WTC11 (cell line): ENCODE measurements around the gene TOM1. TPM values are rescaled to one million over a fixed set of nuclear protein-coding genes. Genes with fewer than 3 reads are reported as not detected.

ENCODE experiments used
- ATAC-seq: fragments of 200-7000 bp; cut with Tn5 transposase; 2 replicates; pipeline ENCODE4 v1.10.0; 2021; ENCODE audit warnings: mild to moderate bottlenecking, moderate library complexity
- CTCF ChIA-PET: fragments of 300-600 bp; sonication (Branson Sonifier 250); formaldehyde crosslinking; loops from one replicate; lab custom pipeline; 2021; ENCODE audit warnings: antibody characterized with exemption; lab: Charles Lee
- POLR2A ChIA-PET: fragments of 350-600 bp; sonication (Branson Sonifier 250); formaldehyde crosslinking; loops from one replicate; lab custom pipeline; 2021; ENCODE audit warnings: antibody characterized with exemption; lab: Charles Lee
- DNase-seq: peaks from one replicate; pipeline ENCODE4 v3.0.0; 2021; ENCODE audit warnings: low spot score
- H3K27ac Mint-ChIP-seq: 2 replicates; pipeline ENCODE4 v1.8.0; 2021; ENCODE audit warnings: mixed read lengths
- H3K27me3 Mint-ChIP-seq: 2 replicates; pipeline ENCODE4 v1.8.0; 2021; ENCODE audit warnings: low read depth, mild to moderate bottlenecking, moderate library complexity, mixed read lengths
- H3K36me3 Mint-ChIP-seq: 2 replicates; pipeline ENCODE4 v1.8.0; 2021; ENCODE audit warnings: mixed read lengths
- H3K4me1 Mint-ChIP-seq: 2 replicates; pipeline ENCODE4 v1.8.0; 2022; ENCODE audit warnings: mixed read lengths
- H3K4me3 Mint-ChIP-seq: 2 replicates; pipeline ENCODE4 v1.8.0; 2021; ENCODE audit warnings: mild to moderate bottlenecking, moderate library complexity, mixed read lengths
- H3K9me3 Mint-ChIP-seq: 2 replicates; pipeline ENCODE4 v1.8.0; 2021; ENCODE audit warnings: mixed read lengths
- CBFB ChIP-seq: sonication (generic); formaldehyde crosslinking; IDR thresholded peaks from 2 replicates; pipeline ENCODE4 v1.8.1; 2022; ENCODE audit warnings: mild to moderate bottlenecking, low read depth, missing genetic modification reagents
- CREM ChIP-seq: sonication (generic); formaldehyde crosslinking; IDR thresholded peaks from 2 replicates; pipeline ENCODE4 v1.8.1; 2022; ENCODE audit warnings: mild to moderate bottlenecking, missing genetic modification reagents, moderate library complexity
- ESRRA ChIP-seq: sonication (generic); formaldehyde crosslinking; IDR thresholded peaks from 2 replicates; pipeline ENCODE4 v1.8.1; 2022; ENCODE audit warnings: mild to moderate bottlenecking, missing genetic modification reagents, borderline replicate concordance
- GABPB1 ChIP-seq: sonication (generic); formaldehyde crosslinking; IDR thresholded peaks from 2 replicates; pipeline ENCODE4 v1.8.1; 2023; ENCODE audit warnings: mild to moderate bottlenecking, missing genetic modification reagents
- HMGA2 ChIP-seq: fragments of 250-450 bp; sonication (Bioruptor Pico); IDR thresholded peaks from 2 replicates; pipeline ENCODE4 v1.4.0; 2021; ENCODE audit warnings: mild to moderate bottlenecking, moderate library complexity
- MXD4 ChIP-seq: fragments of 250-450 bp; sonication (Bioruptor Pico); IDR thresholded peaks from 2 replicates; pipeline ENCODE4 v1.8.0; 2021; ENCODE audit warnings: mild to moderate bottlenecking, moderate library complexity, borderline replicate concordance
- NFATC4 ChIP-seq: fragments of 250-450 bp; sonication (Bioruptor Pico); IDR thresholded peaks from 2 replicates; pipeline ENCODE4 v1.9.0; 2021; ENCODE audit warnings: mild to moderate bottlenecking
- NR1H2 ChIP-seq: sonication (generic); formaldehyde crosslinking; IDR thresholded peaks from 2 replicates; pipeline ENCODE4 v1.9.0; 2021; ENCODE audit warnings: mild to moderate bottlenecking, moderate library complexity, missing genetic modification reagents
- NR2C2 ChIP-seq: sonication (generic); formaldehyde crosslinking; IDR thresholded peaks from 2 replicates; pipeline ENCODE4 v1.8.0; 2022; ENCODE audit warnings: mild to moderate bottlenecking, missing genetic modification reagents
- NR3C1 ChIP-seq: sonication (generic); formaldehyde crosslinking; conservative IDR thresholded peaks from 2 replicates; pipeline ENCODE4 v1.8.1; 2023; ENCODE audit warnings: low read depth, mild to moderate bottlenecking, missing genetic modification reagents
- PRRX2 ChIP-seq: fragments of 250-450 bp; sonication (Bioruptor Pico); IDR thresholded peaks from 2 replicates; pipeline ENCODE4 v1.8.0; 2021; ENCODE audit warnings: mild to moderate bottlenecking
- SMAD3 ChIP-seq: sonication (generic); formaldehyde crosslinking; IDR thresholded peaks from 2 replicates; pipeline ENCODE4 v1.8.0; 2022; ENCODE audit warnings: missing genetic modification reagents, mild to moderate bottlenecking, borderline replicate concordance
- SMAD4 ChIP-seq: sonication (generic); formaldehyde crosslinking; IDR thresholded peaks from 2 replicates; pipeline ENCODE4 v1.8.0; 2022; ENCODE audit warnings: mild to moderate bottlenecking, missing genetic modification reagents
- ZBTB21 ChIP-seq: sonication (generic); formaldehyde crosslinking; IDR thresholded peaks from 2 replicates; pipeline ENCODE4 v1.8.1; 2023; ENCODE audit warnings: mild to moderate bottlenecking, missing genetic modification reagents, borderline replicate concordance
- ZNF219 ChIP-seq: sonication (generic); formaldehyde crosslinking; IDR thresholded peaks from 2 replicates; pipeline ENCODE4 v1.8.0; 2023; ENCODE audit warnings: missing genetic modification reagents, mild to moderate bottlenecking, borderline replicate concordance
- ZNF671 ChIP-seq: fragments of 250-450 bp; sonication (Bioruptor Pico); IDR thresholded peaks from 2 replicates; pipeline ENCODE4 v1.8.0; 2021; ENCODE audit warnings: mild to moderate bottlenecking
- total RNA-seq: library from RNA; stranded (reverse); gene quantifications from 3 replicates; pipeline ENCODE4 v1.2.3, GENCODE V29; 2021
- TF ChIP-seq, protein P1 (sequence below): fragments of 250-450 bp; sonication (Bioruptor Pico); IDR thresholded peaks from 2 replicates; pipeline ENCODE4 v1.9.0; 2021; ENCODE audit warnings: mild to moderate bottlenecking, borderline replicate concordance
- TF ChIP-seq, protein P2 (sequence below): sonication (generic); formaldehyde crosslinking; IDR thresholded peaks from 2 replicates; pipeline ENCODE4 v1.8.1; 2023; ENCODE audit warnings: mild to moderate bottlenecking, missing genetic modification reagents
- TF ChIP-seq, protein P3 (sequence below): sonication (generic); formaldehyde crosslinking; IDR thresholded peaks from 2 replicates; pipeline ENCODE4 v1.8.0; 2022; ENCODE audit warnings: mild to moderate bottlenecking, missing genetic modification reagents
- TF ChIP-seq, protein P4 (sequence below): sonication (generic); formaldehyde crosslinking; IDR thresholded peaks from 2 replicates; pipeline ENCODE4 v1.8.1; 2023; ENCODE audit warnings: mild to moderate bottlenecking, missing genetic modification reagents, moderate library complexity
- TF ChIP-seq, protein P5 (sequence below): fragments of 250-450 bp; sonication (Bioruptor Pico); IDR thresholded peaks from 2 replicates; pipeline ENCODE4 v1.9.0; 2021; ENCODE audit warnings: mild to moderate bottlenecking
- TF ChIP-seq, protein P6 (sequence below): sonication (generic); formaldehyde crosslinking; IDR thresholded peaks from 2 replicates; pipeline ENCODE4 v1.8.1; 2023; ENCODE audit warnings: mild to moderate bottlenecking, missing genetic modification reagents, moderate library complexity
- TF ChIP-seq, protein P7 (sequence below): sonication (generic); formaldehyde crosslinking; IDR thresholded peaks from 2 replicates; pipeline ENCODE4 v1.8.0; 2022; ENCODE audit warnings: mild to moderate bottlenecking, missing genetic modification reagents

The TOM1 gene
- total RNA-seq, 1 experiment from 2014 or later: 23.5 TPM

DNA sequence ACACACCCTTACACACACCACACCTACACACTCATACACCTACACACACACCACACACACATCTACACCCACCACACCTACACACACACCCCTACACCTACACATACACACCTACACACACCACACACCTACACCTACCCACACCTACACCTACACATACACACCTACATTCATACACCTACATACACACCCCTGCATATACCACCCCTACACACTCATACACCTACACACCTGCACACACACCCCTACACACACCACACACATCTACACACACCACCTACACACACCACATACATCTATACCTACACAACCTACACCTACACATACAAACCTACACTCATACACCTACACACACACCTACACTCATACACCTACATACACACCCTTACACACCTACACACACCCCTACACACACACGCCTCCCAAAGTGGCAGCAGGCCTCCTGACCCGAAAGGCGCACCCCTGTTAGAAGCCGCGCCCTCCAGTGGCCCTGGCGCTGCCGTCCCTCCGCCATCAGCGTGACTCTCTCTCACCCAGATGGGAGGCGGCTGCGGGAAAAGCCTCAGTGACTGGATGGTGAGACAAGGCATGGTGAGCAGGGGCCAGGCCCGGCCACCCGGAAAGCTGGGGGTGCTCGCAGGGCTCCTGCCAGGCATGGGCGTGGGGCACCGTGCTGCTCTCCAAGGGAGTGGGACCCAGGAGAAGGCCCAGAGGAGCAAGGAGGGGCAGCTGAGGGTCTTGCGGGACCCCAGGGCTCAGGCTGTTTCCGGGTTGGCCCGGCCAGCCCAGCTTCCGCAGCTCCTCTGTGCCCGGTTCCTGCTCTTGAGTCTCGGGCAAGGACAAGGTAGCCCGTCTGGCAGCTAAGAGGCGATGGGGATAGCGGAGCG, 44.2 kb downstream of the TOM1 start:
- Mint-ChIP-seq H3K4me1 (no peaks in the 10 kb centered on the region), H3K27me3 (no peaks in the 10 kb centered on the region), H3K4me3 (no peak overlapping the region), H3K9me3 (no peaks in the 10 kb centered on the region), H3K36me3 (peaks cover 2% of the 10 kb centered on the region; the same call in 1 of the 2 replicates), H3K27ac (no peak overlapping the region)
- no peak for DNase-seq
- ATAC-seq: no peak
- ChIA-PET CTCF (no interaction called here), POLR2A (no interaction called here)
- no peak for TF ChIP-seq GABPB1 (CRISPR knock-in tag)
- TF ChIP-seq, protein P1, sequence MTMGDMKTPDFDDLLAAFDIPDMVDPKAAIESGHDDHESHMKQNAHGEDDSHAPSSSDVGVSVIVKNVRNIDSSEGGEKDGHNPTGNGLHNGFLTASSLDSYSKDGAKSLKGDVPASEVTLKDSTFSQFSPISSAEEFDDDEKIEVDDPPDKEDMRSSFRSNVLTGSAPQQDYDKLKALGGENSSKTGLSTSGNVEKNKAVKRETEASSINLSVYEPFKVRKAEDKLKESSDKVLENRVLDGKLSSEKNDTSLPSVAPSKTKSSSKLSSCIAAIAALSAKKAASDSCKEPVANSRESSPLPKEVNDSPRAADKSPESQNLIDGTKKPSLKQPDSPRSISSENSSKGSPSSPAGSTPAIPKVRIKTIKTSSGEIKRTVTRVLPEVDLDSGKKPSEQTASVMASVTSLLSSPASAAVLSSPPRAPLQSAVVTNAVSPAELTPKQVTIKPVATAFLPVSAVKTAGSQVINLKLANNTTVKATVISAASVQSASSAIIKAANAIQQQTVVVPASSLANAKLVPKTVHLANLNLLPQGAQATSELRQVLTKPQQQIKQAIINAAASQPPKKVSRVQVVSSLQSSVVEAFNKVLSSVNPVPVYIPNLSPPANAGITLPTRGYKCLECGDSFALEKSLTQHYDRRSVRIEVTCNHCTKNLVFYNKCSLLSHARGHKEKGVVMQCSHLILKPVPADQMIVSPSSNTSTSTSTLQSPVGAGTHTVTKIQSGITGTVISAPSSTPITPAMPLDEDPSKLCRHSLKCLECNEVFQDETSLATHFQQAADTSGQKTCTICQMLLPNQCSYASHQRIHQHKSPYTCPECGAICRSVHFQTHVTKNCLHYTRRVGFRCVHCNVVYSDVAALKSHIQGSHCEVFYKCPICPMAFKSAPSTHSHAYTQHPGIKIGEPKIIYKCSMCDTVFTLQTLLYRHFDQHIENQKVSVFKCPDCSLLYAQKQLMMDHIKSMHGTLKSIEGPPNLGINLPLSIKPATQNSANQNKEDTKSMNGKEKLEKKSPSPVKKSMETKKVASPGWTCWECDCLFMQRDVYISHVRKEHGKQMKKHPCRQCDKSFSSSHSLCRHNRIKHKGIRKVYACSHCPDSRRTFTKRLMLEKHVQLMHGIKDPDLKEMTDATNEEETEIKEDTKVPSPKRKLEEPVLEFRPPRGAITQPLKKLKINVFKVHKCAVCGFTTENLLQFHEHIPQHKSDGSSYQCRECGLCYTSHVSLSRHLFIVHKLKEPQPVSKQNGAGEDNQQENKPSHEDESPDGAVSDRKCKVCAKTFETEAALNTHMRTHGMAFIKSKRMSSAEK (CRISPR knock-in tag): no peak
- TF ChIP-seq, protein P2, sequence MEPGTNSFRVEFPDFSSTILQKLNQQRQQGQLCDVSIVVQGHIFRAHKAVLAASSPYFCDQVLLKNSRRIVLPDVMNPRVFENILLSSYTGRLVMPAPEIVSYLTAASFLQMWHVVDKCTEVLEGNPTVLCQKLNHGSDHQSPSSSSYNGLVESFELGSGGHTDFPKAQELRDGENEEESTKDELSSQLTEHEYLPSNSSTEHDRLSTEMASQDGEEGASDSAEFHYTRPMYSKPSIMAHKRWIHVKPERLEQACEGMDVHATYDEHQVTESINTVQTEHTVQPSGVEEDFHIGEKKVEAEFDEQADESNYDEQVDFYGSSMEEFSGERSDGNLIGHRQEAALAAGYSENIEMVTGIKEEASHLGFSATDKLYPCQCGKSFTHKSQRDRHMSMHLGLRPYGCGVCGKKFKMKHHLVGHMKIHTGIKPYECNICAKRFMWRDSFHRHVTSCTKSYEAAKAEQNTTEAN: no peak
- TF ChIP-seq, protein P3, sequence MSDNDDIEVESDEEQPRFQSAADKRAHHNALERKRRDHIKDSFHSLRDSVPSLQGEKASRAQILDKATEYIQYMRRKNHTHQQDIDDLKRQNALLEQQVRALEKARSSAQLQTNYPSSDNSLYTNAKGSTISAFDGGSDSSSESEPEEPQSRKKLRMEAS (CRISPR knock-in tag): no peak
- TF ChIP-seq HMGA2 (CRISPR knock-in tag): no peak
- no peak for TF ChIP-seq ESRRA (CRISPR knock-in tag)
- no peak for TF ChIP-seq PRRX2
- TF ChIP-seq SMAD3 (CRISPR knock-in tag): no peak
- no peak for TF ChIP-seq ZNF219 (CRISPR knock-in tag)
- TF ChIP-seq, protein P4, sequence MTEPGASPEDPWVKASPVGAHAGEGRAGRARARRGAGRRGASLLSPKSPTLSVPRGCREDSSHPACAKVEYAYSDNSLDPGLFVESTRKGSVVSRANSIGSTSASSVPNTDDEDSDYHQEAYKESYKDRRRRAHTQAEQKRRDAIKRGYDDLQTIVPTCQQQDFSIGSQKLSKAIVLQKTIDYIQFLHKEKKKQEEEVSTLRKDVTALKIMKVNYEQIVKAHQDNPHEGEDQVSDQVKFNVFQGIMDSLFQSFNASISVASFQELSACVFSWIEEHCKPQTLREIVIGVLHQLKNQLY: no peak
- no peak for TF ChIP-seq NR3C1
- no peak for TF ChIP-seq ZNF671
- TF ChIP-seq SMAD4 (CRISPR knock-in tag): no peak

DNA sequence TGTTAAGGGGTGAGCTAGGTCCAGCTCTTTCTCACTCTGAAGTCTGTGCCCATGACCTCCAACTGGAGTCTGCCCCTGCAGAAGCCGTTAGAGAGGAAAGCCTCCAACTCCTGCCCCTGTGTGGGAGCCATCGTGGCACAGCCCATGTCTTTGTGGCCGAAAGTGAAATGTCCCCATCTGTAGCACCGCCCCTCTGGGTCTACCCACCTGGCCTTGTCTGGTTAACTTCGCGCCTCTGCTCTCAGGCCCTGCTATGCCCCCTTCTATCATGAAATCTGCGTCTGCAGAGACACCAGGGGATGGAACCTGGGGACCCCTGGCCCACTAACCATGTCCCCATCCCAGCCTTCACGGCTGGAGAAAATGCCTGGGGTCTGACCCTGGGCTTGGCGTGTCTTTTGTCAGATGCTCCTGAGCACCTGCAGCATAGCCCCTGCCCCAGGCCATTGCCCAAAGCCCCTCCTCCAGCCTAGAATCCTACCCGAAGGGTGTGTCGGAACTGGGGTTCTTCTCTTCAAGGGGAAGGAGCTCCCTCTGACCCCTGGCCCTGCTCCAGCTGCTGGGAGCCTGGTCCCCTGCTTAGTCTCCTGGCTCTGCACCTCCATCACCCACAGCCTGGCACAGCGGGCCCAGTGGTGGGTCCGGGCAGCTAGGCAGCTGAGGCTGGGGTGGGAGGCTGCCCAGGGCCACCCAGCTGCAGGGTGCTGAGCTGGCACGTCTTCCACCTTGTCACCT, 45.4 kb downstream of the TOM1 start:
- peaks cover 2% of the 10 kb centered on the region; the same call in 1 of the 2 replicates for H3K36me3 Mint-ChIP-seq
- H3K27ac Mint-ChIP-seq: no peak overlapping the region; the same call in 1 of the 2 replicates
- DNase-seq (no peak), ATAC-seq (no peak)
- no peaks in the 10 kb centered on the region for H3K9me3 Mint-ChIP-seq
- ChIA-PET POLR2A (no interaction called here), CTCF (interaction anchor here (1.4 kb wide), 1 partner anchor 86 kb away, joined by 3 read pairs; no protein-coding TSS in a partner anchor)
- H3K27me3 Mint-ChIP-seq: no peaks in the 10 kb centered on the region
- H3K4me1 Mint-ChIP-seq: peaks cover under 1% of the 10 kb centered on the region; the same call in 1 of the 2 replicates
- H3K4me3 Mint-ChIP-seq: no peak overlapping the region
- TF ChIP-seq SMAD4 (CRISPR knock-in tag): no peak
- TF ChIP-seq ZBTB21 (CRISPR knock-in tag): no peak
- TF ChIP-seq, protein P5, sequence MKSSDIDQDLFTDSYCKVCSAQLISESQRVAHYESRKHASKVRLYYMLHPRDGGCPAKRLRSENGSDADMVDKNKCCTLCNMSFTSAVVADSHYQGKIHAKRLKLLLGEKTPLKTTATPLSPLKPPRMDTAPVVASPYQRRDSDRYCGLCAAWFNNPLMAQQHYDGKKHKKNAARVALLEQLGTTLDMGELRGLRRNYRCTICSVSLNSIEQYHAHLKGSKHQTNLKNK (CRISPR knock-in tag): no peak
- no peak for TF ChIP-seq NFATC4
- TF ChIP-seq NR1H2 (CRISPR knock-in tag): no peak
- TF ChIP-seq, protein P6, sequence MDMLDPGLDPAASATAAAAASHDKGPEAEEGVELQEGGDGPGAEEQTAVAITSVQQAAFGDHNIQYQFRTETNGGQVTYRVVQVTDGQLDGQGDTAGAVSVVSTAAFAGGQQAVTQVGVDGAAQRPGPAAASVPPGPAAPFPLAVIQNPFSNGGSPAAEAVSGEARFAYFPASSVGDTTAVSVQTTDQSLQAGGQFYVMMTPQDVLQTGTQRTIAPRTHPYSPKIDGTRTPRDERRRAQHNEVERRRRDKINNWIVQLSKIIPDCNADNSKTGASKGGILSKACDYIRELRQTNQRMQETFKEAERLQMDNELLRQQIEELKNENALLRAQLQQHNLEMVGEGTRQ (CRISPR knock-in tag): no peak
- no peak for TF ChIP-seq MXD4
- TF ChIP-seq NR2C2 (CRISPR knock-in tag): no peak
- TF ChIP-seq CREM (CRISPR knock-in tag): no peak
- no peak for TF ChIP-seq CBFB (CRISPR knock-in tag)
- TF ChIP-seq, protein P7, sequence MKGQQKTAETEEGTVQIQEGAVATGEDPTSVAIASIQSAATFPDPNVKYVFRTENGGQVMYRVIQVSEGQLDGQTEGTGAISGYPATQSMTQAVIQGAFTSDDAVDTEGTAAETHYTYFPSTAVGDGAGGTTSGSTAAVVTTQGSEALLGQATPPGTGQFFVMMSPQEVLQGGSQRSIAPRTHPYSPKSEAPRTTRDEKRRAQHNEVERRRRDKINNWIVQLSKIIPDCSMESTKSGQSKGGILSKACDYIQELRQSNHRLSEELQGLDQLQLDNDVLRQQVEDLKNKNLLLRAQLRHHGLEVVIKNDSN (CRISPR knock-in tag): no peak
